IPS-18c (cell line): Measurements from ENCODE around the gene VPS50.

ENCODE experiments used
- H3K4me3 ChIP-seq: 2 replicates; pipeline ENCODE4 v1.7.0; 2013; ENCODE audit warnings: low read depth, mild to moderate bottlenecking, low read length, moderate library complexity; ENCODE audit not compliant: insufficient read depth
- H3K9me3 ChIP-seq: one replicate; pipeline ENCODE4 v1.6.1; 2013; ENCODE audit warnings: mild to moderate bottlenecking, low read length, moderate library complexity; ENCODE audit not compliant: control insufficient read depth, insufficient read depth

VPS50 gene, protein sequence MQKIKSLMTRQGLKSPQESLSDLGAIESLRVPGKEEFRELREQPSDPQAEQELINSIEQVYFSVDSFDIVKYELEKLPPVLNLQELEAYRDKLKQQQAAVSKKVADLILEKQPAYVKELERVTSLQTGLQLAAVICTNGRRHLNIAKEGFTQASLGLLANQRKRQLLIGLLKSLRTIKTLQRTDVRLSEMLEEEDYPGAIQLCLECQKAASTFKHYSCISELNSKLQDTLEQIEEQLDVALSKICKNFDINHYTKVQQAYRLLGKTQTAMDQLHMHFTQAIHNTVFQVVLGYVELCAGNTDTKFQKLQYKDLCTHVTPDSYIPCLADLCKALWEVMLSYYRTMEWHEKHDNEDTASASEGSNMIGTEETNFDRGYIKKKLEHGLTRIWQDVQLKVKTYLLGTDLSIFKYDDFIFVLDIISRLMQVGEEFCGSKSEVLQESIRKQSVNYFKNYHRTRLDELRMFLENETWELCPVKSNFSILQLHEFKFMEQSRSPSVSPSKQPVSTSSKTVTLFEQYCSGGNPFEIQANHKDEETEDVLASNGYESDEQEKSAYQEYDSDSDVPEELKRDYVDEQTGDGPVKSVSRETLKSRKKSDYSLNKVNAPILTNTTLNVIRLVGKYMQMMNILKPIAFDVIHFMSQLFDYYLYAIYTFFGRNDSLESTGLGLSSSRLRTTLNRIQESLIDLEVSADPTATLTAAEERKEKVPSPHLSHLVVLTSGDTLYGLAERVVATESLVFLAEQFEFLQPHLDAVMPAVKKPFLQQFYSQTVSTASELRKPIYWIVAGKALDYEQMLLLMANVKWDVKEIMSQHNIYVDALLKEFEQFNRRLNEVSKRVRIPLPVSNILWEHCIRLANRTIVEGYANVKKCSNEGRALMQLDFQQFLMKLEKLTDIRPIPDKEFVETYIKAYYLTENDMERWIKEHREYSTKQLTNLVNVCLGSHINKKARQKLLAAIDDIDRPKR

GRCh38 chr7:93231799-93232672, at the start of gene VPS50:
Gene VPS50, plus strand, starts transcription at chr7:93232366. Its CDS starts 102 bp downstream, at chr7:93232468.
- H3K9me3 ChIP-seq: no peaks in the 10 kb centered on the region
- H3K4me3 ChIP-seq: peak within 1 kb of the TSS; percentile 86

GRCh38 chr7:93185303-93186027, 46.7 kb upstream of the VPS50 start:
- H3K9me3 ChIP-seq: no peaks in the 10 kb centered on the region

DNA sequence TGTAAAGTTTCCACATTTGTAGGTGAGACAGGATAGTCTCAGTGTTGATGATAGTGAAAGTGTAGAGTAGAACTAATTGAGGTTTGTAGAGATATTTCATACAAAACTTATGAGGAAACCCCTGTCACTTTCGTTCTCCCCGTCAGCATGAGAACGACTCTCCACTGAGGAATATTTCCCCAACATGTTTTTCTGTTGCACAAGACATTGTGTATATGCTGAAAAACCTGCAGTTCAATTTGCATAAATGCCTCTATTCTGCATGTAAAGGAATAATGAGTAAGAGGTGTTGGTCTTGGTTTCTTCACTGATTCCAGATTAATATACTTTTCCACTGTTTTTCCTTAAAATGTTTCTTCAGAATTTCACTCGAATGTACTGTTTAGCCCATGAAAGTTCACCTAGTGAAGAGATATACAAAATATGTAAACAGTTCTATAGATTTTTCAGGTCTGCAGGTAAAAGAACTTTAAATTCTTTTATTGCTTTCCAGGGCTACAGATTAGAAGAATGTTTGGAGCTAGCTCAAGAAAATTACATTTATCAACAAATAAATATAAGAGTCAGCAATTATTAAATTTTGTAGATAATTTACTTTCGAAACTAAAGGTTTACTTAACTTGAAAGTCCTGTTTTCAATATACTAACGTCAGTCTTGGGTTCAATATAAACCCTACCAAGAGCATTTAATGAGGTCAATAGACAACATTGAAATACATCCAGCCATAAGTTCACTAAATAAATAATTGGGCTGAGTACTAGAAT, 43.1 kb upstream of the VPS50 start:
- Histone ChIP-seq H3K9me3 (no peaks in the 10 kb centered on the region), H3K4me3 (no peak overlapping the region)

More at GRCh38 chr7:93185303-93186027, 46.7 kb upstream of the VPS50 start:
- H3K4me3 ChIP-seq: no peak overlapping the region

DNA sequence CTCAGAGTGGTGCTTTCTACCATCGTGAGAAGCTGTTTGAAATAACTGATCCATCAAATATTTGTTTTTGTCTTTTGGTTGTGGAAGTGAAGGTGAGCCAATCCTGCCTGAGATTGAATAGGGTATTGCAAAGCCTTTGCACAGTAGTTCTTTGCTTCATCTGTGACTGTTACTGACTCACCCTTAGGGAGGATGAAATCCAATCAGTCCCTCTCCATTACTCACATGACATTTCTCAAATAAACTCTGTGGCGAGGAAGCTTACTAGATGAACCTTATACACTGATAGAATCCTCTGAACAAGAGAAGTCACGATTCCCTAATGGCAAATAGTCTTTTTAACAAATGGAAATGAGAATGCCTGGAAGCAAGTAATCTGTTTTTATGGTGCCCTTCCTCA, 37.8 kb upstream of the VPS50 start:
- Histone ChIP-seq H3K4me3 (no peak overlapping the region), H3K9me3 (no peaks in the 10 kb centered on the region)

DNA sequence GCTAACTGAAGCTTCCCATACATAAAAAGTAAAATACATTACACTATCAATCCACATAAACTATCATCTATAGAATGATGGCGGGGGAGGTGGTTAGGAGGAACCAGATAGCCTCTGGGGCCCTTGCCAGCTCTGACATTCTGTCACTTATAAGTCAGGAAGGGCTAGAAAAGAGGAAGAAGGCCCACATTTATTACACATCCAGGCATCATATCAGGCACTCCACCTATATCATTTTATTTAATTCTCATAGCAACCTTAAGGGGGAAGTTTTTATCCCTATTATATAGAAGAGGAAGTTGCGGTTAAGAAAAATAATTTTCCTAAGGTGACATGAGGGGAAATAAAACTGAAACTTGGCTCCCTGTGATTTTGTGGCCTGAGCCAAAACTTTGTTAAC, 35.8 kb upstream of the VPS50 start:
- H3K4me3 ChIP-seq: no peak overlapping the region
- H3K9me3 ChIP-seq: no peaks in the 10 kb centered on the region

- Histone ChIP-seq H3K4me3 (no peak overlapping the region), H3K9me3 (no peaks in the 10 kb centered on the region)
Measured at GRCh38 chr7:93198472-93198871, 33.7 kb upstream of the VPS50 start.

- Histone ChIP-seq H3K4me3 (no peak overlapping the region), H3K9me3 (no peaks in the 10 kb centered on the region)
Measured at GRCh38 chr7:93202594-93203250, 29.4 kb upstream of the VPS50 start.

GRCh38 chr7:93203496-93203895, 28.7 kb upstream of the VPS50 start:
- H3K4me3 ChIP-seq: no peak overlapping the region
- H3K9me3 ChIP-seq: no peaks in the 10 kb centered on the region

GRCh38 chr7:93205046-93205445, 27.1 kb upstream of the VPS50 start:
- Histone ChIP-seq H3K4me3 (no peak overlapping the region), H3K9me3 (no peaks in the 10 kb centered on the region)

GRCh38 chr7:93211228-93211818, 20.8 kb upstream of the VPS50 start:
- Histone ChIP-seq H3K9me3 (no peaks in the 10 kb centered on the region), H3K4me3 (no peak overlapping the region)

GRCh38 chr7:93212881-93213280, 19.3 kb upstream of the VPS50 start:
- Histone ChIP-seq H3K4me3 (no peak overlapping the region), H3K9me3 (no peaks in the 10 kb centered on the region)

DNA sequence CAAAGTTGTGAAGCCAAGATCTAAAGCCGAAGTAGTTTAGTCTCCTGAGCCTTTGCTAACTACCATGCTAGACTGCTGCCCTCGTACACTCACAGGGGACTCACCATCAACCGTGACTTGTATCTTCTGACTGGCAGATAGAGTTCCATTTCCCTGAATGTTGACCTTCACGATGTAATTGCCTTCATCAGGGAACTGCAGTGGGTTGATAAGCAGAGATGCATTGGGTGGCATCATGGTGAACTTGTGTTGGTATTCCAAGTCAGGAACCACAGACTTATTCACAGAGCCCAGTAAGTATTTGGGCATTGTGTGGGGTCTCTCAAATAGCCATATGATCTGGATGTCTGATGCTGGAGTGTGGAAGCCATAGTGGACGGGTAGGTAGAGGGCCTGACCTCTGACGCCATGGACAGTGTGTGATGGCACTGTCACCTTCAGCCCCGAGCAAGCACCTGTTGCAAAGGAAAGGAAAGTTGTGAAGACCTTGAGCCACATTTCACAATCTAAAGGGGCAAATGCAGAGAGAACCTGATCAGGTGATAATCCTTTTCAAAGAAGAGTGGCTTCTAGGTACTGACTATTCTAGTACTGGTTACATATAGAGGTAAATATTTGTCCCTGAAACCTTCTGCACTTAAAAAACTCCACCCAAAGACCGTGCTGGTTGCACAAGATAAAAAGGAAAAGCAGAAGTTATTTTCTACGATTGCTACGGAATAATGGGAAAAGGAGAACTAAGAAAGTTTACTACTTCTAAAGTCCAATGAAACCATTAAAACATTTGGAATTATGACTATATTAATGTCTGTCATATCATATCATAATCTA, 13.0 kb upstream of the VPS50 start:
- Histone ChIP-seq H3K9me3 (no peaks in the 10 kb centered on the region), H3K4me3 (no peak overlapping the region)

GRCh38 chr7:93219868-93220267, 12.3 kb upstream of the VPS50 start:
- H3K9me3 ChIP-seq: no peaks in the 10 kb centered on the region
- no peak overlapping the region for H3K4me3 ChIP-seq

- H3K9me3 ChIP-seq: no peaks in the 10 kb centered on the region
Measured at GRCh38 chr7:93226310-93226709, 5.9 kb upstream of the VPS50 start, which contains the start of gene HEPACAM2. Gene HEPACAM2, minus strand, starts transcription at chr7:93226469.

More at GRCh38 chr7:93226310-93226709, 5.9 kb upstream of the VPS50 start, which contains the start of gene HEPACAM2:
- H3K4me3 ChIP-seq: no peak within 1 kb of the TSS
